Endothelial cell of umbilical vein (primary cell): Measurements from ENCODE around the gene F2. TPM values are rescaled to one million over a fixed set of nuclear protein-coding genes. Genes with fewer than 3 reads are reported as not detected.

ENCODE experiments used
- BruUV-seq: library from RNA; stranded (reverse); fragments of 400-500 nt; replicated peaks from 2 replicates; lab custom pipeline; 2021; lab: Mats Ljungman, UMichigan
- CTCF ChIA-PET: fragments of 300-600, 350-600 bp; sonication (Branson Sonifier 250); formaldehyde crosslinking; loops from one replicate; lab custom pipeline; 2021; ENCODE audit warnings: antibody characterized with exemption, inconsistent platforms; lab: Charles Lee
- POLR2A ChIA-PET: fragments of 300-600, 350-600 bp; sonication (Branson Sonifier 250); formaldehyde crosslinking; loops from one replicate; lab custom pipeline; 2021; ENCODE audit warnings: antibody characterized with exemption, inconsistent platforms; lab: Charles Lee
- DNase-seq: peaks from one replicate; pipeline ENCODE4 v3.0.0-alpha.2; 2011; ENCODE audit warnings: low read depth, low spot score
- FAIRE-seq: peaks from 2 replicates; lab custom pipeline; 2011; peaks lifted over from hg19 to GRCh38; lab: Jason Lieb, UNC
- H2AFZ ChIP-seq: 2 replicates; pipeline ENCODE4 v1.6.0; 2012; ENCODE audit warnings: low read depth, low read length, control low read depth, inconsistent platforms
- H3K27ac ChIP-seq: 2 replicates; pipeline ENCODE4 v1.5.1; 2011; ENCODE audit warnings: low read depth, mild to moderate bottlenecking, control low read depth, low read length, moderate library complexity; ENCODE audit not compliant: insufficient read depth
- H3K27me3 ChIP-seq, 2 experiments: 2 replicates each; pipeline versions ENCODE4 v1.6.0 to v1.6.1; 2011; ENCODE audit warnings: low read length in 2 of 2, mixed read lengths in 1 of 2; ENCODE audit not compliant: control insufficient read depth in 2 of 2, insufficient read depth in 2 of 2
- H3K36me3 ChIP-seq, 2 experiments: 2 replicates in 1 of 2; 3 replicates in 1 of 2; pipeline ENCODE4 v1.5.1; 2011; ENCODE audit warnings: low read length in 2 of 2, mild to moderate bottlenecking in 1 of 2, moderate library complexity in 1 of 2; ENCODE audit not compliant: control insufficient read depth in 2 of 2, insufficient read depth in 2 of 2; ENCODE audit errors: extremely low read depth in 1 of 2
- H3K4me1 ChIP-seq: 3 replicates; pipeline ENCODE4 v1.5.1; 2011; ENCODE audit warnings: mild to moderate bottlenecking, low read length; ENCODE audit not compliant: control insufficient read depth, insufficient read depth; ENCODE audit errors: extremely low read depth
- H3K4me2 ChIP-seq: 2 replicates; pipeline ENCODE4 v1.6.1; 2011; ENCODE audit warnings: low read length, control low read depth, mixed read lengths; ENCODE audit not compliant: insufficient read depth
- H3K4me3 ChIP-seq, 3 experiments: fragments of 200-600 bp in 1 of 3; sonication (generic), shearing (Covaris generic) in 1 of 3; replicated peaks in 1 of 3; 2 replicates each; pipeline ENCODE4 v1.5.1; 2011 to 2016; ENCODE audit warnings: control low read depth in 3 of 3, low read length in 3 of 3, mild to moderate bottlenecking in 2 of 3, inconsistent platforms in 1 of 3, low read depth in 1 of 3, moderate library complexity in 1 of 3; ENCODE audit not compliant: insufficient read depth in 1 of 3
- H3K79me2 ChIP-seq: 2 replicates; pipeline ENCODE4 v1.6.0; 2012; ENCODE audit warnings: low read length, inconsistent platforms; ENCODE audit not compliant: control insufficient read depth, insufficient read depth
- H3K9ac ChIP-seq: replicated peaks from 2 replicates; pipeline ENCODE3; 2011; ENCODE audit warnings: low read length, control low read depth; ENCODE audit not compliant: insufficient read depth; ENCODE audit errors: extremely low read depth
- H3K9me1 ChIP-seq: replicated peaks from 3 replicates; pipeline ENCODE4 v1.6.0; 2011; ENCODE audit warnings: mild to moderate bottlenecking, low read length; ENCODE audit not compliant: control insufficient read depth, insufficient read depth; ENCODE audit errors: extremely low read depth
- H3K9me3 ChIP-seq: replicated peaks from 2 replicates; pipeline ENCODE4 v1.5.1; 2012; ENCODE audit warnings: low read length, inconsistent platforms; ENCODE audit not compliant: control insufficient read depth, insufficient read depth
- H4K20me1 ChIP-seq: replicated peaks from 2 replicates; pipeline ENCODE3; 2011; ENCODE audit warnings: mild to moderate bottlenecking, low read length; ENCODE audit not compliant: control insufficient read depth, insufficient read depth; ENCODE audit errors: extremely low read depth
- EZH2 ChIP-seq: IDR thresholded peaks from 2 replicates; pipeline ENCODE4 v1.6.1; 2012; ENCODE audit warnings: borderline replicate concordance, low read depth, mild to moderate bottlenecking, moderate library complexity, low read length, inconsistent platforms; ENCODE audit not compliant: severe bottlenecking
- FOS ChIP-seq: IDR thresholded peaks from 2 replicates; pipeline ENCODE4 v1.6.1; 2011; ENCODE audit warnings: mild to moderate bottlenecking, low read length, moderate library complexity, borderline replicate concordance; ENCODE audit not compliant: insufficient read depth
- GATA2 ChIP-seq: IDR thresholded peaks from 2 replicates; pipeline ENCODE4 v1.7.0; 2011; ENCODE audit warnings: low read depth, mild to moderate bottlenecking, moderate library complexity, mixed read lengths, low read length; ENCODE audit not compliant: insufficient read length, insufficient read depth
- JUN ChIP-seq: IDR thresholded peaks from 2 replicates; pipeline ENCODE4 v1.6.1; 2011; ENCODE audit warnings: borderline replicate concordance, low read depth; ENCODE audit not compliant: insufficient read length, insufficient read depth
- MYC ChIP-seq: IDR thresholded peaks from one replicate; pipeline ENCODE4 v1.6.1; 2011; ENCODE audit warnings: mild to moderate bottlenecking, low read depth, low read length
- POLR2A ChIP-seq: IDR thresholded peaks from 2 replicates; pipeline ENCODE4 v1.6.1; 2012; ENCODE audit warnings: low read depth, mild to moderate bottlenecking, control low read depth, low read length
- POLR2AphosphoS5 ChIP-seq: IDR thresholded peaks from 2 replicates; pipeline ENCODE4 v1.6.1; 2012; ENCODE audit warnings: low read depth, mild to moderate bottlenecking, control low read depth, low read length, moderate library complexity; ENCODE audit not compliant: insufficient read depth
- dilution Hi-C: fragments of 300-500 bp; cut with MboI; formaldehyde crosslinking; loops from one replicate; pipeline ENCODE4 v1.15.0; 2019; ENCODE audit warnings: low sequenced_read_pairs; ENCODE audit not compliant: extremely low pct_ligation_motif_present
- intact Hi-C: fragments of 100-400 bp; cut with micrococcal nuclease; formaldehyde crosslinking; loops from one replicate; pipeline ENCODE4 v1.10.0; 2022
- polyA plus RNA-seq, 4 experiments: library from polyadenylated mRNA; depleted of rRNA in 3 of 4; stranded (reverse) in 3 of 4; unstranded in 1 of 4; fragments of >200 nt; gene quantifications; 2 replicates each; pipeline versions ENCODE4 v1.2.1 to v1.2.3, GENCODE V29; 2011 to 2012; ENCODE audit warnings: missing spikeins in 1 of 4
- total RNA-seq: library from RNA; stranded (reverse); gene quantifications from 2 replicates; pipeline ENCODE4 v1.2.3, GENCODE V29; 2021
- TF ChIP-seq, protein P1 (sequence below), 2 donors: IDR thresholded peaks; 1 replicate in 1 of 2; 2 replicates in 1 of 2; pipeline ENCODE4 v1.5.1; 2011; ENCODE audit warnings: low read length in 2 of 2, mild to moderate bottlenecking in 2 of 2, moderate library complexity in 2 of 2, control low read depth in 1 of 2, inconsistent platforms in 1 of 2, low read depth in 1 of 2; ENCODE audit not compliant: insufficient read depth in 1 of 2; ENCODE audit errors: extremely low read depth in 1 of 2
- TF ChIP-seq, protein P2 (sequence below): IDR thresholded peaks from 2 replicates; pipeline ENCODE4 v1.6.1; 2011; ENCODE audit not compliant: insufficient read depth, insufficient read length

F2 gene
- total and polyA plus RNA-seq, 2 donors (not counting 3 experiments of a cell fraction or from before 2014, with no cell fraction given): 0.04 TPM; not detected in 1

DNA sequence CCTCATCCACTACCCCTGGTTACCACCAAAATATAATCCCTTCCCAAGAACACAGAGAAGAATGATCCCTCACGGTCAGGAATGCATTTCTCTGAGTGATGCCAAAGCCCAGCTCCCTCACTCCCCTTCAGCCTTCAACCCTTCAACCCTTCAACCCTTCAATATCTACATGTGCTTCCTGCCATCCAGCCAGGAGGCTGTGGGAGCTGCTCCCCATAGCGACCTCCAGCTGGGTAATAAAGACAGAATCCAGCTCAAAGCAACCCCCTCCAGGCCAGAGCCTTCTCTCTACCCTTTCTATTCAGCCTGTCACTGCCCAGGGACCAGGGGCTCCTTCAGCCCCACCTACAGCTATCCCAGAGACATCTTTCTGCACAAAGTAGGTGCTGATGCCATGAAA is 21.3 kb upstream of the F2 start:
- ChIA-PET POLR2A (no interaction called here), CTCF (no interaction called here)
- H3K27ac ChIP-seq: no peak overlapping the region
- H3K27me3 ChIP-seq: no peaks in the 10 kb centered on the region
- FAIRE-seq (no peak), DNase-seq (no peak)
- H3K9me1 ChIP-seq: no peaks in the 10 kb centered on the region
- no peaks in the 10 kb centered on the region for H4K20me1 ChIP-seq
- H3K4me2 ChIP-seq: no peak overlapping the region
- H3K4me3 ChIP-seq: no peak overlapping the region
- no TSS peak for BruUV-seq
- H3K79me2 ChIP-seq: peaks cover 28% of the 10 kb centered on the region
- intact Hi-C loops (no loop called here), dilution Hi-C loops (no loop called here)
- peaks cover 5% of the 10 kb centered on the region for H3K4me1 ChIP-seq
- no peak overlapping the region for H2AFZ ChIP-seq
- H3K9ac ChIP-seq: no peak overlapping the region
- H3K9me3 ChIP-seq: no peaks in the 10 kb centered on the region
- H3K36me3 ChIP-seq: peaks cover 4 to 26% of the 10 kb centered on the region in 2 experiments
- no peak for TF ChIP-seq FOS

DNA sequence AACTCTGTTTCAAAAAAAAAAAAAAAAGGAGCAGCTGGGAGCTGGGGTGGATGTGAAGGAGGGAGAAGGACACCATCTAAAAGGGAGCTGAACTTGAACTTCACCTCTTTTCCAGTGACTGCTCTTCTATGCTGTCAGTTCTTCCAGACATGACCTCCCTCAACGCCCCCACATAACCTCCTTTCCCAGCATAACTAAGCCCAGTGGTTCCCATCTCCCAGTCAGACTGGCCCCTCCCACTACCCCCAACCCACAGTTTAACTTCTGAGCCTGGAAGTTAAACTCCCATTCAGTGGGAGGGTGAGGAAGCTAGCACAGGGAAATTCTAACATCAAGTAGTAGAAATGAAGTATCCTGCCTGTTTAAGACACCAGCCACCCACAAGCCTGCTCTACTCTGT is 20.4 kb upstream of the F2 start:
- peaks cover 32% of the 10 kb centered on the region for H3K79me2 ChIP-seq
- intact Hi-C loops: no loop called here

More for the DNA sequence above, 20.4 kb upstream of the F2 start:
- ChIA-PET CTCF (no interaction called here), POLR2A (no interaction called here)
- no peak for FAIRE-seq
- Histone ChIP-seq H3K4me1 (peaks cover 5% of the 10 kb centered on the region), H3K9ac (no peak overlapping the region), H3K27ac (no peak overlapping the region), H3K36me3 (peaks cover 6 to 29% of the 10 kb centered on the region in 2 experiments), H3K9me1 (no peaks in the 10 kb centered on the region), H3K9me3 (no peaks in the 10 kb centered on the region), H3K4me3 (no peak overlapping the region), H3K27me3 (no peaks in the 10 kb centered on the region), H2AFZ (no peak overlapping the region), H4K20me1 (no peaks in the 10 kb centered on the region), H3K4me2 (no peak overlapping the region)
- no TSS peak for BruUV-seq
- TF ChIP-seq EZH2: no peak
- no peak for TF ChIP-seq MYC
- no peak for TF ChIP-seq POLR2AphosphoS5
- no peak for TF ChIP-seq GATA2
- TF ChIP-seq, protein P1, sequence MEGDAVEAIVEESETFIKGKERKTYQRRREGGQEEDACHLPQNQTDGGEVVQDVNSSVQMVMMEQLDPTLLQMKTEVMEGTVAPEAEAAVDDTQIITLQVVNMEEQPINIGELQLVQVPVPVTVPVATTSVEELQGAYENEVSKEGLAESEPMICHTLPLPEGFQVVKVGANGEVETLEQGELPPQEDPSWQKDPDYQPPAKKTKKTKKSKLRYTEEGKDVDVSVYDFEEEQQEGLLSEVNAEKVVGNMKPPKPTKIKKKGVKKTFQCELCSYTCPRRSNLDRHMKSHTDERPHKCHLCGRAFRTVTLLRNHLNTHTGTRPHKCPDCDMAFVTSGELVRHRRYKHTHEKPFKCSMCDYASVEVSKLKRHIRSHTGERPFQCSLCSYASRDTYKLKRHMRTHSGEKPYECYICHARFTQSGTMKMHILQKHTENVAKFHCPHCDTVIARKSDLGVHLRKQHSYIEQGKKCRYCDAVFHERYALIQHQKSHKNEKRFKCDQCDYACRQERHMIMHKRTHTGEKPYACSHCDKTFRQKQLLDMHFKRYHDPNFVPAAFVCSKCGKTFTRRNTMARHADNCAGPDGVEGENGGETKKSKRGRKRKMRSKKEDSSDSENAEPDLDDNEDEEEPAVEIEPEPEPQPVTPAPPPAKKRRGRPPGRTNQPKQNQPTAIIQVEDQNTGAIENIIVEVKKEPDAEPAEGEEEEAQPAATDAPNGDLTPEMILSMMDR (IDR thresholded peaks at IDR 0.05; ENCODE audit: extremely low read depth in 1 of 2, insufficient read depth in 1 of 2, low read depth in 1 of 2, low read length in 2 of 2): no peak
- TF ChIP-seq FOS: no peak
- TF ChIP-seq, protein P2, sequence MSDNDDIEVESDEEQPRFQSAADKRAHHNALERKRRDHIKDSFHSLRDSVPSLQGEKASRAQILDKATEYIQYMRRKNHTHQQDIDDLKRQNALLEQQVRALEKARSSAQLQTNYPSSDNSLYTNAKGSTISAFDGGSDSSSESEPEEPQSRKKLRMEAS: no peak
- no peak for TF ChIP-seq JUN
- TF ChIP-seq POLR2A: no peak
- dilution Hi-C loops: no loop called here
- DNase-seq: no peak
